Fibroblast of skin of back (primary cell): ENCODE measurements around the gene EIF3B.
"Not testable (repeated sequence)": the region's sequence is repeated elsewhere in the genome, so short reads cannot be mapped to it uniquely, and the experiment has no call there.

Source experiments
- DNase-seq: peaks from one replicate; pipeline ENCODE4 v3.0.0-alpha.2; 2013

Gene EIF3B

DNA sequence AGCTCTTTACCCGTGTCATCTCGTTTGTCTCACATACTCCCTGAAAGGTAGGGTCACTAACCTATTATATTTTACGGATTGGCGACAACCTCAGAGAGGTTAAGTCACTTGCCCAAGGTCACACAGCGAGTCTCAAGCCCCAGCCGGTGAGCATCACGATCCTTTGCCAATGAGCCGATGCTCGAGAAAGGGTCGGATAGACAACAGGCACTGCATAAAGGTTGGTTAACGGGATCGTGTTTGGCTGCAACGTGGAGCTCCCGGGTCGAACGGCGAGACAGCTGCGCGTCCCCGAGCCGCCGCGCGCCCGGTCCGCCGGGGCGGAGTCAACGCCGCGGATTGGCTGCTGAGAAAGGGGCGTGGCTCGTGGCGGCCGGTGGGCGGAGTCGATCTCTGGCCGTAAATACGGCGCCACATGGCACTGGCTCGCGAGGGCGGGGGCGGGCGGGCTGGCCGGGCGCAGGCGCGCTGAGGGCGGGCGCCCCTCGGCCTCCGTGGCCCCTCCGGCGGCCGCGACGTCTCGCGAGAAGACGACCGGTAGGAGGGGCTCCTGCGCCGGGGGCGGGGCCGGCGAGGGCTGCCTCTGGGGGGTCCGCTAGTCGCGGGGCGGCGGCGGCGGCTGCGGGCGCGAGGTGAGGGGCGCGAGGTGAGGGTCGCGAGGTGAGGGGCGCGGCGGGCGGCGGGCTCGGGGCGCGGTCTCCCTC is 48.5 kb downstream of the EIF3B start, which contains the start of gene CHST12:
Gene CHST12 (plus strand): TSS at position 598 of the 704 bp plus-strand sequence. CDS start 29,029 bp downstream, outside the sequence.
- peak; percentile 90 for DNase-seq

GRCh38 chr7:2403718-2404648 is 49.4 kb downstream of the EIF3B start:
- DNase-seq, result peak; percentile 37

GRCh38 chr7:2404714-2405119 is 50.1 kb downstream of the EIF3B start:
- DNase-seq, result no peak

GRCh38 chr7:2405201-2405600 is 50.6 kb downstream of the EIF3B start:
- no peak for DNase-seq

DNA sequence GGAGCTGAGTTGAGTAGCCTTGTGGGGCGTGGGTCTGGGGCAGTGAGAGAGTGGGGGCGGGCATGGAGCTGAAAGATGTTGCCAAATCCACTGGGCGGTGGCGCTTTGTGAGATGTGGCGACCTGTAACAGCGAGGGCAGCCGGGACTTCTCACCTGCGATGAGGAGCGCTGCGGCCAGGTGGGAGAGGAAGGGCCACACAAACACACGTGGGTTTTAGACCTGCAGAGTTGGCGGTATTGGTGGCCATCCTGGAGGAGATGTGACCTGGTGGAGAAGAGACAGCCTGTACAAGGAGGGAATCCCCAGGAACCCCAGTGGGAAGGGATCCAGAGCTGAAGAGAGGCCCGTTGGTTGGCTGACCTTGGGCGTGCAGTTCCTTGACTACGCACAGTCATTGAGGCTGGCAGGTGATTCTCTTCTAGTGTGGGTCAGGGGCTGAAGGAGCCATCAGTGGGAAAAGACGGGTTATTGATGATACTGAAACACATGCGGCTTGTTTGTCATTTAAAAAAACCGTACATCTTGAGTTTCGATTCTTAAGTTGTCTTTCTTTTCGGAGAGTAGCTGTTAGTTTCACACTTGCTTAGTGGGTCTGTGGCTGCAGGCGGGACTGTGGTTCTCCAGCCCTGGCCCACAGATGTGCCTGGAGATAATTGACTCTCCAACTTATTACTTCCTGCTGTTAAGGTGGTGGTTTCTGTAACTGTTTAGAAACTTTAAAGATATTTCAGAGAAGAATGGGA is 51.1 kb downstream of the EIF3B start:
- DNase-seq, result no peak

DNA sequence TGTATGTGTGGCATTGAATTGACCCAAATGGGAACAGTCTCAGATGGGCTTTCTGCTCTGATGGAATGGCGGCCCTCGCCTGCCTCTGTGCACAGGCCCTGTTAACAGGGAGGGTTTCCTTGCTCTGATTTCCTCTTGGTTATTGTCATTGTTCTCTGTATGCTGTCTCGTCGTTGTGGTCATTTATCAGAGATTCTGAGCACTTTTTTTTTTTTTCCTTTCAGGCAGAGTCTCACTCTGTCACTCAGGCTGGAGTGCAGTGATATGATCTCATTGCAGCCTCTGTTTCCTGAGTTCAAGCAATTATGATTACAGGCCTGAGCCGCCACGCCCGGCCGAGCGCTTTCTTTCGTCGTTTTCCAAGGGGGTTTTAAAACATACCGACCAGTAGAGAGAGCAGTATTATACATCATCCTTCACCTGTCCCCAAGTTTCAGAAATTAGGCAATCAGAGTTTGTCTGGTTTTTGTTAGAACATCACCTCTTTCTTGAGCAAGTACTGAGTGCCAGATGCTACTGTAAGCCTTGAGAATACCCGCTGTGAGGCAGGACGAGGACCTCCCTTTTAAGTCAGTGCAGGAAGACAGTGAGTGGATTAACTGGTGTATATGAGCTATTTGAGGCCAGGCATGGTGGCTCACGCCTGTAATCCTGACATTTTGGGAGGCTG is 55.3 kb downstream of the EIF3B start:
- no peak for DNase-seq

GRCh38 chr7:2411049-2411448 is 56.4 kb downstream of the EIF3B start:
- DNase-seq, result no peak

GRCh38 chr7:2411815-2412586 is 57.4 kb downstream of the EIF3B start:
- DNase-seq, result no peak

DNA sequence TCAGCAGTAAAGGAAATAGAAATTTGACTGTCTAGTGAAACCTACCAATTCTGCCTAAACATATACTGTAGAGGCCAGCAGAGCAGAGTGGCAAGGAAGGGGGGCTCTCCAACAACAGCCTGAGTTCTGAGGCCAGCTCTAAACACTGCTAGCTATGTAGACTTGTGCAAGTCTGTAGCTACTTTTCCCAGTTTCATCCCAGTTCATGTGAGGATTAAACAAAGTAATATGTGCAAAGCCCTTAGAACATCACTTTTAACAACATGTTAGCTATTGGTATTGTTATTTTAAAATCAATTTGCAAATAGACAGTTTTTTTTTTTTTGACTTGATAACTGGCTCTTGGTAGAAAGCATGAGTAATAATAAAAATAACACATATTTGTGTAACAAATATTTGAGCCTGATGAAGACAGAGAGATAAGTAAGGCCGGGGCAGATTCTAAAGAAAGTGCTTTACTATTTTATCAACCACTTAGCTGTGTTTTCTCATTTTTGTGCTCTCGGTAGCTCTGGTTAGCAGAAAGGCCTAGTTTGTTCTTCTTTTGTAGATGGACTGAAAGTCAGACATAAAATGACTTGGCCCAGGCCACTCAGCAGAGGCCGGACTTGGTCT is 58.1 kb downstream of the EIF3B start:
- peak; percentile 52 for DNase-seq

- DNase-seq, result no peak
These were observed 61.4 kb downstream of the EIF3B start for GRCh38 chr7:2416063-2416462.

DNA sequence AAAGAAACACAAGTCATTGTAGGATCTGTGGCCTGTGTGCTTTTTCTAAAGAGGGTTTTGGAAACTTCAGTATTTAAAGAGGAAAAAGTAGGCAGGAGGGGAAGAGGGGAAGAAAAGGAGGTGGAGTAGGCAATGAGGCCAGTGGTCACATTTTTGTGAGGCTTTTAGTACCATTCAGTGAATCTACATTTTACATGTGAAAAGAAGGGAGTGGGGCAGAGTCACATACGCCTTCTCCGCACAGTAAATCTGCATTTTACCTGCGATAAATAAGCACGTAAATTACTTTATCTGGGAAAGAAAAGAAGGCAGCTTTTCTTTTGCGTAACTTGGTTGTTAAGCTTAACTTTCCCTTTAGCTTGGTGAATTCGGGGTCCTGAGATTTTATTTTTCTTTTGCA is 62.0 kb downstream of the EIF3B start:
- no peak for DNase-seq

- not testable (repeated sequence) for DNase-seq
These were observed 62.6 kb downstream of the EIF3B start for GRCh38 chr7:2417178-2417577.

GRCh38 chr7:2417981-2418481 is 63.4 kb downstream of the EIF3B start:
- peak; percentile 55 for DNase-seq

DNA sequence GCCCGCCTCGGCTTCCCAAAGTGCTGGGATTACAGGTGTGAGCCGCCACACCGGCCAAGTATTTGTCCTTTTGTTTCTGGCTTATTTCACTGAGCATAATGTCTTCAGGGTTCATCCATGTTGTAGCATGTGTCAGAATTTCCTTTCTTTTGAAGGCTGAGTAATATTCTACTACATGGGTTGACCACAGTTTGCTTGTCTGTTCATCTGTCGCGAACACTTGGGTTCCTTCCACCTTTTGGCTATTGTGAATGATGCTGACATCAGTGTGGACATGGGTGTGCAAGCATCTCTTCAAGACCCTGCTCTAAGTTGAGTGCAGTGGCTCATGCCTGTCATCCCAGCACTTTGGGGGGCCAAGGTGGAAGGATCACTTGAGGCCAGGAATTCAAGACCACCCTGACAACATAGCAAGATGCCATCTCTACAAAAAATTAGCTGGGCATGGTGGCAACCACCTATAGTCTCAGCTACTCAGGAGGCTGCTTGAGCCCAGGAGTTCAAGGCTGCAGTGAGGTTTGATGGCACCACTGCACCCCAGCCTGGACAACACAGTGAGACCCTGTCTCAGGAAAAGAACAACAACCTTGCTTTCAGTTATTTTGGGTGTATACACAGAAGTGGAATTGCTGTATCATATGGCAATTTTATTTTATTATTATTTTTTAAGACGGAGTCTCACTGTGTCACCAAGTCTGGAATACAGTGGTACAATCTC is 65.7 kb downstream of the EIF3B start:
- no peak for DNase-seq

DNA sequence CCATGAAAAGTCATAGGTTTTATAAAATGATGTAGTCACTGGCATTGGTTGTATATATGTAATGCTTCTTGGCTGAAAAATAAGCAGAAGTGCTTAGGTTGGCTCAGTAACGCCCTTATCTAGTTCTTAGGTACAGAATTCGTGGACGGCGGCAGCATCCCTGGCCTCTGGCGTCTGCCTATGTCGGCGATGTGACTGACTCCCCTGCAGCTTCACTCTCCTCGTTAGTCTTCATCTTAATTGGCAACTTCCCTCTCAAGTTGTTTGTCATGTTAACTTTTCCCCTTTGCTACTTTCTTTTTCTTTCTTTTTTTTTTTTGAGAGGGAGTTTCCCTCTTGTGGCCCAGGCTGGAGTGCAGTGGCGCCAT is 67.3 kb downstream of the EIF3B start:
- no peak for DNase-seq

- DNase-seq, result no peak
These were observed 71.1 kb downstream of the EIF3B start for GRCh38 chr7:2425749-2426148.
